22Rv1 (cell line): ENCODE data around the gene CCND1.

ENCODE experiments used
- ZFX ChIP-seq: fragments of 450-650 bp; IDR thresholded peaks from 2 replicates; pipeline ENCODE4 v1.6.1; 2017; ENCODE audit warnings: antibody characterized with exemption, borderline replicate concordance
- TF ChIP-seq, protein P1 (sequence below): fragments of 450-650 bp; IDR thresholded peaks from 2 replicates; pipeline ENCODE4 v1.5.1; 2017; ENCODE audit warnings: mild to moderate bottlenecking

DNA sequence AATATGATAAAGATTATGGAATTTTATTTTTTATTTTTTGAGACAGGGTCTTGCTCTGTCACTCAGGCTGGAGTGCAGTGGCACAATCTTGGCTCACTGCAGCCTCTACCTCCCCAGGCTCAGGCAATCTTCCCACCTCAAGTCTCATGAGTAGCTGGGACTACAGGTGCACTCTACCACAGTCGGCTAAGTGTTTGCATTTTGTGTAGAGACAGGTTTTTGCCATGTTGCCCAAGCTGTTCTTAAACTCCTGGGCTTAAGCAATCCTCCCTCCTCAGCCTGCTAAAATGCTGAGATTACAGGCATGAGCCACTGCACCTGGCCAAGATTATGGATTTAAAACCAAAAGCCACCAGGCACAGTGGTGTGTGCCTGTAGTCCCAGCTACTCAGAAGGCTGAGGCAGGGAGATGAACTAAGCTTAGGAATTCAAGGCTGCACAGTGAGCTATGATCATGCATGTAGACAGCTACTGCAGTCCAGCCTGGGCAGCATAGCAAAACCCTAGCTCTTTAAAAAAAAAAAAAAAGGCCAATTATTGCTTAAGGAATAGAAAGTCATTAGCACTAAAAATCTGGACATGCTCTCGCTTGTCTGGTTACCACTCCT lies 20.2 kb upstream of the CCND1 start:
- TF ChIP-seq, protein P1, sequence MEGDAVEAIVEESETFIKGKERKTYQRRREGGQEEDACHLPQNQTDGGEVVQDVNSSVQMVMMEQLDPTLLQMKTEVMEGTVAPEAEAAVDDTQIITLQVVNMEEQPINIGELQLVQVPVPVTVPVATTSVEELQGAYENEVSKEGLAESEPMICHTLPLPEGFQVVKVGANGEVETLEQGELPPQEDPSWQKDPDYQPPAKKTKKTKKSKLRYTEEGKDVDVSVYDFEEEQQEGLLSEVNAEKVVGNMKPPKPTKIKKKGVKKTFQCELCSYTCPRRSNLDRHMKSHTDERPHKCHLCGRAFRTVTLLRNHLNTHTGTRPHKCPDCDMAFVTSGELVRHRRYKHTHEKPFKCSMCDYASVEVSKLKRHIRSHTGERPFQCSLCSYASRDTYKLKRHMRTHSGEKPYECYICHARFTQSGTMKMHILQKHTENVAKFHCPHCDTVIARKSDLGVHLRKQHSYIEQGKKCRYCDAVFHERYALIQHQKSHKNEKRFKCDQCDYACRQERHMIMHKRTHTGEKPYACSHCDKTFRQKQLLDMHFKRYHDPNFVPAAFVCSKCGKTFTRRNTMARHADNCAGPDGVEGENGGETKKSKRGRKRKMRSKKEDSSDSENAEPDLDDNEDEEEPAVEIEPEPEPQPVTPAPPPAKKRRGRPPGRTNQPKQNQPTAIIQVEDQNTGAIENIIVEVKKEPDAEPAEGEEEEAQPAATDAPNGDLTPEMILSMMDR: no peak
- no peak for TF ChIP-seq ZFX
